Upper lobe of left lung (tissue), 4 donors: ENCODE results near the gene PRKAG2.

Source experiments
- CTCF ChIP-seq, 6 experiments: fragments of 450-650 bp in 4 of 6; fragments of 200-600 bp in 2 of 6; sonication (generic) in 2 of 6; IDR thresholded peaks; one replicate each; pipeline ENCODE4 v1.5.1; 2016 to 2019; ENCODE audit warnings: antibody characterized with exemption in 6 of 6
- EP300 ChIP-seq, 4 donors: sonication (generic); formaldehyde crosslinking; IDR thresholded peaks; one replicate each; pipeline ENCODE4 v1.5.1; 2017; ENCODE audit warnings: antibody characterized with exemption in 4 of 4, control low read depth in 2 of 4
- POLR2A ChIP-seq, 4 donors: fragments of 450-650 bp; IDR thresholded peaks; one replicate each; pipeline ENCODE4 v1.5.1; 2016 to 2017; ENCODE audit warnings: antibody characterized with exemption in 4 of 4, mild to moderate bottlenecking in 2 of 4

GRCh38 chr7:151808400-151809145, 68.3 kb downstream of the PRKAG2 start:
- TF ChIP-seq CTCF (IDR thresholded peaks at IDR 0.05) (no peak), EP300 (IDR thresholded peaks at IDR 0.05) (no peak), POLR2A (IDR thresholded peaks at IDR 0.05) (no peak)
